ENCODE results near the gene B4GALNT3. TPM values are rescaled to one million over a fixed set of nuclear protein-coding genes. Genes with fewer than 3 reads are reported as not detected.

Gene B4GALNT3
- total RNA-seq, 2 donors from 2014 or later: 19.3 to 29.0 TPM

DNA sequence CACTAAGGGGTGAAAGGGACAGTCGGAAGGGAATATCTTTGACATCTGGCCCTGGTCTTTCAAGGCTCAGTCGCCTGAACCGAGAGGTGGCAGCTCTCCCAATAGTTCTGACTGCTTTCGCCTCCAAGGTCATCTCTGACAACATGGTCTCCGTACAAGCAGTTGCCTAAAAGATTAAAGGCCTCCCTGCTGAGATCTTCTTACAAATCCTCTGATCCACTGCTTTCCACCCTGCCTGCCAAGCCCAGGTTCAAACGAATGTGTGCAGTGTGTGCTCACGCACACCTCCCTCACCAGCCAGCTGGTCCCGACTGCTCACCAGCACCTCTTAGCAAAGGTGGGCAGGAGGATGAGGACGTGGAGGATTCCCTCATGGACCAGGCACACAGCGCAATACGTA lies 10.4 kb downstream of the B4GALNT3 start:
- DNase-seq (ENCODE audit: low spot score): no peak
- peak overlapping the region; percentile 86 to 90 for H3K27ac ChIP-seq

DNA sequence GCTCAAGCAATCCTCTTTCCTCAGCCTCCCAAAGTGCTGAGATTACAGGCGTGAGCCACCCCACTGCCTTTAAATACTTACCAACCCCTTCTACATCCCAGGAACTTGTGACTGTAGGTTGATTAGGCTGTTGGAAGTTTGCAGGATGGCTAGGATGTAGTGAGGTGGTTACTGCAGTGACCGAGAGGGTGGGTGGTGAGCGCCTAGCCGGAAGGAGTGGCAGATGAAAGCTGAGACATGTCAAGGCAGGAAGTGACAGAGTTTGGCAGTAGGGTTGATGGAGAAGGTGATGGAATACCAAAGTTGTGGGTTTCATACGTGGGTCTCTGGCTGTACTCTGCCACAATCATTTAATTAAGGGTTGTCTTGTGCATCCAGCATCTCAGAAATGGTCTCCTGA lies 13.5 kb downstream of the B4GALNT3 start:
- Histone ChIP-seq H3K9me3 (no peaks in the 10 kb centered on the region), H3K4me3 (no peak overlapping the region), H3K36me3 (no peaks in the 10 kb centered on the region), H3K27ac (peak overlapping the region; percentile 73 to 85), H3K4me1 (peaks cover 0 to 29% of the 10 kb centered on the region in 2 donors), H3K27me3 (no peaks in the 10 kb centered on the region)
- DNase-seq (ENCODE audit: low spot score): no peak
- TF ChIP-seq, protein P1, sequence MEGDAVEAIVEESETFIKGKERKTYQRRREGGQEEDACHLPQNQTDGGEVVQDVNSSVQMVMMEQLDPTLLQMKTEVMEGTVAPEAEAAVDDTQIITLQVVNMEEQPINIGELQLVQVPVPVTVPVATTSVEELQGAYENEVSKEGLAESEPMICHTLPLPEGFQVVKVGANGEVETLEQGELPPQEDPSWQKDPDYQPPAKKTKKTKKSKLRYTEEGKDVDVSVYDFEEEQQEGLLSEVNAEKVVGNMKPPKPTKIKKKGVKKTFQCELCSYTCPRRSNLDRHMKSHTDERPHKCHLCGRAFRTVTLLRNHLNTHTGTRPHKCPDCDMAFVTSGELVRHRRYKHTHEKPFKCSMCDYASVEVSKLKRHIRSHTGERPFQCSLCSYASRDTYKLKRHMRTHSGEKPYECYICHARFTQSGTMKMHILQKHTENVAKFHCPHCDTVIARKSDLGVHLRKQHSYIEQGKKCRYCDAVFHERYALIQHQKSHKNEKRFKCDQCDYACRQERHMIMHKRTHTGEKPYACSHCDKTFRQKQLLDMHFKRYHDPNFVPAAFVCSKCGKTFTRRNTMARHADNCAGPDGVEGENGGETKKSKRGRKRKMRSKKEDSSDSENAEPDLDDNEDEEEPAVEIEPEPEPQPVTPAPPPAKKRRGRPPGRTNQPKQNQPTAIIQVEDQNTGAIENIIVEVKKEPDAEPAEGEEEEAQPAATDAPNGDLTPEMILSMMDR (IDR thresholded peaks at IDR 0.05): no peak

More for the DNA sequence above, 10.4 kb downstream of the B4GALNT3 start:
- H3K27me3 ChIP-seq: no peaks in the 10 kb centered on the region
- TF ChIP-seq, protein P1 (IDR thresholded peaks at IDR 0.05): no peak
- peaks cover 0 to 54% of the 10 kb centered on the region in 2 donors for H3K4me1 ChIP-seq
- H3K9me3 ChIP-seq: no peaks in the 10 kb centered on the region
- no peaks in the 10 kb centered on the region for H3K36me3 ChIP-seq
- no peak overlapping the region for H3K4me3 ChIP-seq

DNA sequence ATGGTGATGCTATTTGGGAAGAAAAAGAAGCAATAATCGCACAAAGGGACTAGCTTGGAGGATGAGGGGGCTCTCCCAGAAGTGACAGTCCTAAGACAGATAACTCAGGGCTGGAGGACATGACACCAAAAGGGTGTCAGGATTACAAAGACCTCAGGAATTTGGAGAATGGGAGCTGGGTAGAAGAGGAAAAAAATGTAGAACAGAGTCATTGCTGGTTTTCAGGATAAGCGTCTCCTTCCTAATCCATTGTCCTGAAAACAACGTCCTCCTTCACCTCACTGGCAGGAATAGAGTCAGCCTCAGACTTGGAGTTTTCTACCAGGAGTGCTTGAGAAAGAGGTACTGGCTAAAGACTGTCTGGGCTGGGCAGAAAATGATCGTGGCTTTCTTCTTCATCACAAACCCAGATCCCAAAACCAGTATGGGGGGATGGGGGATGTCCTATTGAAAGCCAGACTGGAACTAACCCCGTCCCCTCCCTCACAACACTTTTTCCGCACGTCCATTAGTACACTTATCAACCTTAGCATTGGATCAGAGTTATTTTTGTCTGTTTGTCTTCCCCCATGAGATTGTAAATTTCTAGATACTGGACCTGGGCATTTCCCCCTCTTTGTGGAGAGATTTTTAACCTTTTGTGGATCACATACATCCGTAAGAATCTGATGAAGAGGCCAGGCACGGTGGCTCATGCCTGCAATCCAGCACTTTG lies 14.3 kb downstream of the B4GALNT3 start:
- peak overlapping the region; percentile 73 to 85 for H3K27ac ChIP-seq
- DNase-seq (ENCODE audit: low spot score): no peak
- H3K27me3 ChIP-seq: no peaks in the 10 kb centered on the region
- H3K9me3 ChIP-seq: no peaks in the 10 kb centered on the region
- H3K36me3 ChIP-seq: no peaks in the 10 kb centered on the region
- TF ChIP-seq, protein P1 (IDR thresholded peaks at IDR 0.05): no peak
- peaks cover 0 to 31% of the 10 kb centered on the region in 2 donors for H3K4me1 ChIP-seq
- no peak overlapping the region for H3K4me3 ChIP-seq

DNA sequence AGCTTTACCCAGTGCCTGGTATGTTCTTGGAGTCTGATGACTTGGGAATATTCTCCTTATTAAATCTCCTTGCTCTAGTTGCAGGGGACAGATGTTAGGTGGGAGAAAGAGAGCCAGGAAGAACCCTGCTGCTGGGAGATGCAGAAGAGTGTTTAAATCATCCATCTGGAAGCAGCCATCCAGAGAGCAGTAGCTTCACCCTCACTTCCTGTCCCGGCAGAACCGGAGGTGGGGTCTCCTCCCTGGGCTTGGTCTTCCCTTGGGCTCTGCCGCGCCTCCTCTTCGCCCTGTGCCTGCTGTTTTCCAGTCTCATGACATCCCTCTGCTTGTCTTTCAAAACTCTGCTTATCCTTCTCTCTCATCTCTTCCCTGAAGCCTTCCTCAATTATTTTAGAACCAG lies 15.5 kb downstream of the B4GALNT3 start:
- Histone ChIP-seq H3K4me3 (no peak overlapping the region), H3K4me1 (peaks cover 0 to 29% of the 10 kb centered on the region in 2 donors)

DNA sequence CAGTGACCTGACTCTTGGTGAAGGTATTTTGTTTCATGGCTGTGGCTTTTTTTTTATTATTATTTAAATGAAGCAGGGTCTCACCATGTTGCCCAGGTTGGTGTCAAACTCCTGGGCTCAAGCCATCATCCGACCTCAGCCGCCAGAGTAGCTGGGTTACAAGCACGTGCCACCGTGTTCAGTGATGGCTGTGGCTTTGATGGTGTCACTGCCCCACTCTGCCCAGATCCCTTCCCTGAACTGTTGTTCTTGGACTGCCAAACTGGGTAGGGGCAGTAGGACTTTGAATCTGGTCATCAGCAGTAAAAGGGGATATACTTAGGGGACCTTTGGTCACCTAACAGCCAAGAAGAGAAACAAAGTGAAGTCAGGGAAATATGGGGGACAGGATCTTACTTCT lies 19.4 kb downstream of the B4GALNT3 start:
- H3K4me3 ChIP-seq: no peak overlapping the region
- no peaks in the 10 kb centered on the region for H3K27me3 ChIP-seq
- no peak for DNase-seq (ENCODE audit: low spot score)
- H3K27ac ChIP-seq: peak overlapping the region; percentile 90
- H3K36me3 ChIP-seq: no peaks in the 10 kb centered on the region
- H3K4me1 ChIP-seq: peaks cover 0 to 42% of the 10 kb centered on the region in 2 donors
- TF ChIP-seq, protein P1 (IDR thresholded peaks at IDR 0.05): no peak
- H3K9me3 ChIP-seq: no peaks in the 10 kb centered on the region

More for the DNA sequence above, 15.5 kb downstream of the B4GALNT3 start:
- Histone ChIP-seq H3K27me3 (no peaks in the 10 kb centered on the region), H3K36me3 (no peaks in the 10 kb centered on the region), H3K9me3 (no peaks in the 10 kb centered on the region), H3K27ac (peak overlapping the region; percentile 46 to 85)
- DNase-seq (ENCODE audit: low spot score): no peak
- TF ChIP-seq, protein P1 (IDR thresholded peaks at IDR 0.05): no peak

Measured in right atrium auricular region (tissue), 2 donors.